K562 (cell line): Measurements from ENCODE around the gene OLIG2. TPM values are rescaled to one million over a fixed set of nuclear protein-coding genes. Genes with fewer than 3 reads are reported as not detected.

Experiments used
- ATAC-seq: fragments of 200-7000 bp; cut with Tn5 transposase; 3 replicates; pipeline ENCODE4 v1.9.1; 2020; ENCODE audit warnings: moderate library complexity
- BruUV-seq: library from RNA; stranded (reverse); fragments of 400-500 nt; replicated peaks from 2 replicates; lab custom pipeline; 2021; lab: Mats Ljungman, UMichigan
- CTCF ChIA-PET: fragments of 300-600 bp; formaldehyde crosslinking; extraction: SDS; loops from one replicate; lab custom pipeline; 2021; ENCODE audit warnings: low intra/inter-chr PET ratio; lab: Yijun Ruan, JAX
- POLR2A ChIA-PET: fragments of 300-600, 350-650 bp; sonication (Branson Sonifier 250); formaldehyde crosslinking; extraction: SDS; loops from one replicate; lab custom pipeline; 2021; ENCODE audit warnings: antibody characterized with exemption, inconsistent platforms; lab: Yijun Ruan, JAX
- DNase-seq, 4 experiments: peaks; one replicate each; pipeline versions ENCODE4 v3.0.0 to v3.0.0-alpha.2; 2011 to 2018; ENCODE audit warnings: low spot score in 3 of 4, mixed read lengths in 3 of 4; ENCODE audit errors: extremely low read depth in 1 of 4
- FAIRE-seq: peaks from 2 replicates; lab custom pipeline; 2011; peaks lifted over from hg19 to GRCh38; lab: Jason Lieb, UNC
- H2AFZ ChIP-seq: 2 replicates; pipeline ENCODE4 v1.6.0; 2011; ENCODE audit warnings: low read depth, low read length, control low read depth, inconsistent platforms
- H3K27ac ChIP-seq: fragments of 200-600 bp; 3 replicates; pipeline ENCODE4 v1.8.0; 2011; ENCODE audit warnings: low read depth, mild to moderate bottlenecking, control low read depth, inconsistent platforms, low read length, moderate library complexity, mixed read lengths; ENCODE audit errors: extremely low read depth
- H3K27me3 ChIP-seq, 2 experiments: fragments of 300-600 bp in 1 of 2; 2 replicates in 1 of 2; 3 replicates in 1 of 2; pipeline versions ENCODE4 v1.6.0 to v1.8.0; 2011; ENCODE audit warnings: inconsistent platforms in 2 of 2, low read length in 2 of 2, mild to moderate bottlenecking in 1 of 2, mixed read lengths in 1 of 2, moderate library complexity in 1 of 2; ENCODE audit not compliant: control insufficient read depth in 2 of 2, insufficient read depth in 2 of 2
- H3K36me3 ChIP-seq: fragments of 300-600 bp; 3 replicates; pipeline ENCODE4 v1.8.0; 2011; ENCODE audit warnings: mild to moderate bottlenecking, low read length, inconsistent platforms; ENCODE audit not compliant: control insufficient read depth, insufficient read depth
- H3K4me1 ChIP-seq, 2 experiments: fragments of 200-600 bp in 1 of 2; replicated peaks in 1 of 2; 2 replicates in 1 of 2; 3 replicates in 1 of 2; pipeline versions ENCODE4 v1.5.1 to v1.8.0; 2011; ENCODE audit warnings: inconsistent platforms in 2 of 2, low read length in 2 of 2, mild to moderate bottlenecking in 1 of 2, mixed read lengths in 1 of 2, moderate library complexity in 1 of 2; ENCODE audit not compliant: control insufficient read depth in 2 of 2, insufficient read depth in 2 of 2
- H3K4me2 ChIP-seq: 2 replicates; pipeline ENCODE4 v1.6.1; 2011; ENCODE audit warnings: low read length, control low read depth, inconsistent platforms, mixed read lengths; ENCODE audit not compliant: insufficient read depth
- H3K4me3 ChIP-seq: fragments of 200-600 bp; sonication (generic), shearing (Covaris generic); 2 replicates; pipeline ENCODE4 v1.5.1; 2016; ENCODE audit warnings: control low read depth, inconsistent platforms
- H3K79me2 ChIP-seq: fragments of 200-600 bp; 3 replicates; pipeline ENCODE4 v1.8.0; 2011; ENCODE audit warnings: low read length, inconsistent platforms; ENCODE audit not compliant: control insufficient read depth, insufficient read depth
- H3K9ac ChIP-seq, 2 experiments: 2 replicates each; pipeline versions ENCODE4 v1.6.0 to v1.6.1; 2011; ENCODE audit warnings: low read depth in 2 of 2, low read length in 2 of 2, control low read depth in 1 of 2, inconsistent platforms in 1 of 2, mild to moderate bottlenecking in 1 of 2, mixed read lengths in 1 of 2; ENCODE audit not compliant: insufficient read depth in 1 of 2
- H3K9me1 ChIP-seq: one replicate; pipeline ENCODE4 v1.6.0; 2011; ENCODE audit warnings: inconsistent platforms, mild to moderate bottlenecking, low read length, moderate library complexity; ENCODE audit not compliant: control insufficient read depth, insufficient read depth
- H3K9me3 ChIP-seq: replicated peaks from 2 replicates; pipeline ENCODE4 v1.5.1; 2011; ENCODE audit warnings: low read depth, low read length, inconsistent platforms; ENCODE audit not compliant: control insufficient read depth, insufficient read depth
- H4K20me1 ChIP-seq: replicated peaks from 2 replicates; pipeline ENCODE4 v1.6.1; 2011; ENCODE audit warnings: low read length, inconsistent platforms, mixed read lengths; ENCODE audit not compliant: control insufficient read depth, insufficient read depth
- CHAMP1 ChIP-seq: fragments of 450-650 bp; IDR thresholded peaks from 2 replicates; pipeline ENCODE4 v1.6.1; 2016; ENCODE audit warnings: mild to moderate bottlenecking
- EHMT2 ChIP-seq: fragments of 450-650 bp; IDR thresholded peaks from 2 replicates; pipeline ENCODE4 v1.6.1; 2018; ENCODE audit warnings: antibody characterized with exemption
- GATAD2A ChIP-seq: fragments of 450-650 bp; IDR thresholded peaks from 2 replicates; pipeline ENCODE4 v1.6.1; 2017
- HNRNPL ChIP-seq: fragments of 200-400 bp; formaldehyde crosslinking; IDR thresholded peaks from 2 replicates; pipeline ENCODE4 v1.6.1; 2017; ENCODE audit warnings: low read depth, mild to moderate bottlenecking, low read length
- KLF6 ChIP-seq: fragments of 250-450 bp; sonication (Bioruptor Pico); IDR thresholded peaks from 2 replicates; pipeline ENCODE4 v1.4.0; 2020; ENCODE audit warnings: mild to moderate bottlenecking, moderate library complexity, borderline replicate concordance
- POLR2A ChIP-seq: fragments of 450-650 bp; conservative IDR thresholded peaks from 2 replicates; pipeline ENCODE4 v1.6.1; 2016
- POLR3A ChIP-seq: IDR thresholded peaks from 2 replicates; pipeline ENCODE4 v1.6.1; 2011; ENCODE audit warnings: borderline replicate concordance, mild to moderate bottlenecking, moderate library complexity; ENCODE audit not compliant: insufficient read length, insufficient read depth; ENCODE audit errors: extremely low read depth
- RBFOX2 ChIP-seq: fragments of 200-400 bp; formaldehyde crosslinking; IDR thresholded peaks from 2 replicates; pipeline ENCODE4 v1.6.1; 2017; ENCODE audit warnings: low read depth, mild to moderate bottlenecking, low read length, moderate library complexity
- ZNF3 ChIP-seq: fragments of 250-450 bp; sonication (Bioruptor Pico); IDR thresholded peaks from 2 replicates; pipeline ENCODE4 v1.5.0; 2021; ENCODE audit warnings: mild to moderate bottlenecking, moderate library complexity
- WGBS: fragments of 100-300 bp; shearing (Covaris generic); methylation state at CpG from one replicate; pipeline ENCODE4 v1.1.6; 2016; ENCODE audit warnings: low coverage, mixed read lengths; ENCODE audit not compliant: insufficient coverage; ENCODE audit errors: missing lambda C conversion rate; 5-methylcytosine and 5-hydroxymethylcytosine counted together
- in situ Hi-C: fragments of 300-500 bp; cut with MboI; formaldehyde crosslinking; loops from 4 replicates; pipeline ENCODE4 v1.15.0; 2018; ENCODE audit warnings: inconsistent platforms, mixed read lengths
- intact Hi-C: fragments of 100-400 bp; cut with micrococcal nuclease; formaldehyde crosslinking; loops from 2 replicates; pipeline ENCODE4 v1.14.2; 2022
- polyA plus RNA-seq, 8 experiments: library from polyadenylated mRNA; depleted of rRNA in 4 of 8; stranded (reverse) in 5 of 8; unstranded in 3 of 8; fragments of >200 nt; fragmentation: Nextera tagmentation in 2 of 8; fragmentation: Illumina TruSeq in 1 of 8; extraction: Ambion mirVana in 2 of 8; extraction: Trizol in 1 of 8; gene quantifications; 2 replicates each; pipeline versions ENCODE4 v1.2.1 to v1.2.3, GENCODE V29; 2011 to 2014; ENCODE audit warnings: inconsistent platforms in 1 of 8, missing spikeins in 1 of 8
- total RNA-seq, 7 experiments: library from RNA; depleted of rRNA in 6 of 7; stranded (reverse); fragments of >200 nt in 6 of 7; fragmentation: Illumina TruSeq in 2 of 7; extraction: Trizol in 2 of 7; gene quantifications; 2 replicates each; pipeline versions ENCODE4 v1.2.1 to v1.2.3, GENCODE V29; 2011 to 2021; ENCODE audit warnings: low replicate concordance in 1 of 7

OLIG2 gene
- total and polyA plus RNA-seq, 9 of the 15 experiments (the other 6 are each of a cell fraction or from before 2014, with no cell fraction given), result not detected

DNA sequence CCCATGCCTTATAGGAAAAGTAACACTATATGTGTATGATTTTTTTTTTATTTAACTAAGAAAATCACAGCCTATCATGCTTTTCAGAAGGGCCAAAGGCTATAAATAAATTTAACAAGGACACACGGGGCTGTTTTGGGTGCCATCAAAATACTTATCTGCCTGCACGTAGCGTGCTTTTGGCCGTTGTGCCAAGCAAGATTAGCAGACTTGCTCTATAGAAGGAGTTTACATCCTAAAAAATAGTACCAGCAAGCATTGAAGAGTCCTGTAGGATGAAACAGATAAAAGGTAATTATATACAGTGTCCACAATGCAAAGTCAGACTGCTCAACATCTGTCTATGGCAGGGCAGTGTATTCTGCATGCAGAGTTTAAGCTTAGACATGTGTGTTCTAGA is 47.9 kb downstream of the OLIG2 start:
- Histone ChIP-seq H3K27ac (no peak overlapping the region), H3K36me3 (no peaks in the 10 kb centered on the region), H3K9me3 (0 out of 2 replicates have a peak, but pooled peaks cover 1% of the 10 kb centered on the region), H3K4me1 (peaks cover 2 to 18% of the 10 kb centered on the region in 2 experiments; a peak in 3 of 5 replicates), H3K9ac (no peak overlapping the region), H3K79me2 (no peaks in the 10 kb centered on the region), H3K27me3 (peaks cover 37 to 48% of the 10 kb centered on the region in 2 experiments), H3K4me3 (no peak overlapping the region), H2AFZ (no peak overlapping the region)
- WGBS, result 3% methylated on average over 4 of the region's 4 CpGs
- in situ Hi-C loops, result no loop called here
- TF ChIP-seq HNRNPL (no peak), RBFOX2 (no peak), CHAMP1 (no peak), GATAD2A (no peak), ZNF3 (CRISPR knock-in tag) (no peak), EHMT2 (no peak), KLF6 (no peak), POLR2A (no peak), POLR3A (no peak)
- TF ChIP-seq, all 486 proteins: peak for 0
- Histone ChIP-seq H3K9me1 (no peaks in the 10 kb centered on the region), H3K4me2 (no peak overlapping the region), H4K20me1 (no peaks in the 10 kb centered on the region)
- CTCF ChIA-PET, result no interaction called here
- POLR2A ChIA-PET, result interaction anchor here (0.6 to 0.7 kb wide), 2 partner anchors 9 to 917 kb away, joined by 3 read pairs; no protein-coding TSS in a partner anchor
- no peak for FAIRE-seq
- intact Hi-C loops, result no loop called here
- no TSS peak for BruUV-seq
- DNase-seq, result no peak
- no peak for ATAC-seq
